Fibroblast of pulmonary artery (primary cell): ENCODE results near the gene JAKMIP1.
"Not testable (repeated sequence)": the region's sequence is repeated elsewhere in the genome, so short reads cannot be mapped to it uniquely, and the experiment has no call there.

ENCODE experiments used
- DNase-seq: peaks from one replicate; pipeline ENCODE4 v3.0.0-alpha.2; 2010; ENCODE audit warnings: low read depth
- H3K4me3 ChIP-seq: replicated peaks from 2 replicates; pipeline ENCODE4 v1.5.1; 2011; ENCODE audit warnings: low read depth, mild to moderate bottlenecking, control low read depth, low read length, moderate library complexity
- TF ChIP-seq, protein P1 (sequence below): IDR thresholded peaks from 2 replicates; pipeline ENCODE4 v1.5.1; 2011; ENCODE audit warnings: mild to moderate bottlenecking, control low read depth, low read length, inconsistent platforms; ENCODE audit errors: missing control alignments

JAKMIP1 gene

DNA sequence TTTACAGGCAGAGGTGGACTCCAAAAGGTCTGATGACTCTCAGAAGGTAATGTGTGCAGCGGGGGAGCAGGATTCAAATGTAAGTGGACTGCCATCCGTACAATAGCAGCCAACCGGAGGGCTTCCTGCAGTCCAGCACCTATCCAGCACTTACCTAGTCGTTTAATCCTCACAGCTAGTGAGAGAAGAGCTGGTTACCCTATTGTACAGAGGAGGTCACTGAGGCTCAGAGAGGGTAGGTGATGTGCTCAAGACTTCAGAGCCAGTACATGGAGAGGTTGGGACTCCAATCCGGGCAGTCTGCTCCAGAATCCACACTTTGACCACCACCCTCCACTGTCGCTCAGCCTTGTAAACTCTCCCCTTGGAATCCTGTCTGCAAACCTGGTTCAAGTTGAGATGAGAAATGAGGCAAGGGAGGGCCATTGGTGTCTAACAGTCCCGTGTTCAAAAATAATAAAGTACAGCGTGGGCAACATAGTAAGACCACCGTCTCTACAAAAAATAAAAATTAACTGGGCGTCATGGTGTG, 22.5 kb upstream of the JAKMIP1 start:
- DNase-seq: no peak

DNA sequence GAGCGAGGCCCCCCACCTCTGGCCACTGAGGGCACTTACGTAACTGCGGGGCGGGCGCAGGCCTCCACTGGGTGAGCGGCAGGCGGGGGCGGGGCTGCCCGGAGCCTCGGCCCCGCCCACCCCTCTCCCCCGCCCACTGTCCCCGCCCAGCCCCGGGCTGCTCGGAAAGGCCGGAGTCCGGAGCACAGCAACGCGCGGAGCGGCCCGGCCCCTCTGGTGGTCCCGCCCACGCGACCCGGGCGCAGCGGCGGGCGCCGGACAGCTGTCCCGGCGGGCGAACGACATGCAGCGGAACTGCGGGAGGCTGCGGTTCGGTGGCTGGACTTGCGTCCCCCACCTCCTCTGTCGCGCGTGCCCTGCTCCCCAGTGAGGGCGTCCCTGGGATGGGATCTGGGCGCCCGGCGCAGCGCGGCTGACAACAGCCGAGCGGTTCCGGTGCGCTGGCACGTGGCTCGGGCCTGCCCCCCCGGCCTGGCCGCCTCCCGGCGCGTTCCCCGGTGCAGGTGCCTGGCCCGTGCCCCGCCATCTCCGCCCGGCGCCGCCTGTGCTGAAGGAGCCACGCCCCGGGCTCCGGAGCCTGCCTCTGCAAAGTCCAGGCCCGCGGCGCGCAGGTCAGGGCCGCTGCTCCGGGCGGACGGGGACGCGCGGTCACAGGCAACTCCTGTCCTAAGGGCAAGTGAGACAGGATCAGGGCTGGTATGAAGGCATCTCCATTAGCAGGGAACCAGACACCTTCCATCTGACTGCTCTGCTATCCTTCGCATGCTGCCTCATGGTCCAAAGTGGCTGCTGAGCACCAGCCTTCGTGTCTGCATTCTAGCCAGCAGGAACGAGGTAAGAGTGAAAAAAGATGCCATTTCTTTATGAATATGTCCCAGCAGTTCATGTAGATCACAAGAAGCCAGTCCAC, 21.8 kb upstream of the JAKMIP1 start:
- H3K4me3 ChIP-seq: no peak overlapping the region
- TF ChIP-seq, protein P1, sequence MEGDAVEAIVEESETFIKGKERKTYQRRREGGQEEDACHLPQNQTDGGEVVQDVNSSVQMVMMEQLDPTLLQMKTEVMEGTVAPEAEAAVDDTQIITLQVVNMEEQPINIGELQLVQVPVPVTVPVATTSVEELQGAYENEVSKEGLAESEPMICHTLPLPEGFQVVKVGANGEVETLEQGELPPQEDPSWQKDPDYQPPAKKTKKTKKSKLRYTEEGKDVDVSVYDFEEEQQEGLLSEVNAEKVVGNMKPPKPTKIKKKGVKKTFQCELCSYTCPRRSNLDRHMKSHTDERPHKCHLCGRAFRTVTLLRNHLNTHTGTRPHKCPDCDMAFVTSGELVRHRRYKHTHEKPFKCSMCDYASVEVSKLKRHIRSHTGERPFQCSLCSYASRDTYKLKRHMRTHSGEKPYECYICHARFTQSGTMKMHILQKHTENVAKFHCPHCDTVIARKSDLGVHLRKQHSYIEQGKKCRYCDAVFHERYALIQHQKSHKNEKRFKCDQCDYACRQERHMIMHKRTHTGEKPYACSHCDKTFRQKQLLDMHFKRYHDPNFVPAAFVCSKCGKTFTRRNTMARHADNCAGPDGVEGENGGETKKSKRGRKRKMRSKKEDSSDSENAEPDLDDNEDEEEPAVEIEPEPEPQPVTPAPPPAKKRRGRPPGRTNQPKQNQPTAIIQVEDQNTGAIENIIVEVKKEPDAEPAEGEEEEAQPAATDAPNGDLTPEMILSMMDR: no peak
- DNase-seq: peak; percentile 6

More for the DNA sequence above, 22.5 kb upstream of the JAKMIP1 start:
- no peak overlapping the region for H3K4me3 ChIP-seq
- TF ChIP-seq, protein P1: no peak

GRCh38 chr4:6221301-6221850, 21.0 kb upstream of the JAKMIP1 start:
- TF ChIP-seq, protein P1: no peak
- H3K4me3 ChIP-seq: no peak overlapping the region
- DNase-seq: no peak

DNA sequence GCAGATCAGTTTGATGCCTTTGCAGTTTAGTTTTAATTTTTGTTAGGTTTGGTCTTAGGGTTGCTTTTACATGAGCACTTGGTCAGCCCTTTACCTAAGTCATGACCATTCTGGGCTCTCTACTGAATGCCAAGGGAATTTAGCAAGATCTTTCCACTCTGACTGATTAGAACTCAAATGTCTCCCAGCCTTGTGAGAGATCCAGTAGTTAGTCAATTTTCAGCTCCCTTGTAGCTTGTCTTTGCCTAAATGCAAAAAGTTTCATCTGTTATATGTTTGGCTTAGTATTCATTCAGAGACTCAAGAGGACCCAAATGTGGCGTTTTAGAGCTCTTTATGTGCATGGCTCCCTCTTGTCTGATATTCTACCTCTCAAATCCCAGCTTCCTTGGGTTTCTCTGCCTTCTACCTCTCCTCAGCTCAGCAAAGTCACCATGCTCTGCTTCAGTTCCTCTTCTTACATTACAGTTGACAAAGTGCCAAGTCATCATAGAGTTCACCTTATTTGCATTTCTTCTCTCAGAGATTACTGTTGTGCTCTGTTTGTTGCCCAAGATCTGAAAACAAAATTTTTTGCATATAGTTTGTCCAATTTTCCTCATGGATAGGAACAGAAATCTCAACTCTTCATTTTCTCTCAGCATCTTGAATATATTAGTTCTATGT, 17.5 kb upstream of the JAKMIP1 start:
- TF ChIP-seq, protein P1: no peak
- no peak overlapping the region for H3K4me3 ChIP-seq
- no peak for DNase-seq

DNA sequence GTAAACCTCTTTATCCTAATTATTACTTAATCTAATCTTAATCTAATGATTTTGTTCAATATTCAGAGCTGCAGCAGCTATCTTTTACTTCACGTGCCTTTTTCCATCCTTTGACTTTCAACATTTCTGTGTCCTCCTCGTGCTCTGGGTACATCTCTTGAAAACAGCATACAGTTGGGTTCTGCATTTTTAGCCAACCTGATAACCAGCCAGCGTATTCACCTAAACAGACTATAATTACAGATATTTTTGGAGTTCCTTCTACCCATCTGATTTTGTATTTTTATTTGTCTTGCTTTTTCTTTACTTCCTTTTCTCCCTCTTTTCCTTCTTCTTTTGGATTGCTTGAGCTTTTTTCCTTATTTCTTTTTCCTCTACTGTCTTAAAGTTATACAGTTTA, 16.2 kb upstream of the JAKMIP1 start:
- TF ChIP-seq, protein P1: no peak
- H3K4me3 ChIP-seq: no peak overlapping the region
- DNase-seq: no peak

DNA sequence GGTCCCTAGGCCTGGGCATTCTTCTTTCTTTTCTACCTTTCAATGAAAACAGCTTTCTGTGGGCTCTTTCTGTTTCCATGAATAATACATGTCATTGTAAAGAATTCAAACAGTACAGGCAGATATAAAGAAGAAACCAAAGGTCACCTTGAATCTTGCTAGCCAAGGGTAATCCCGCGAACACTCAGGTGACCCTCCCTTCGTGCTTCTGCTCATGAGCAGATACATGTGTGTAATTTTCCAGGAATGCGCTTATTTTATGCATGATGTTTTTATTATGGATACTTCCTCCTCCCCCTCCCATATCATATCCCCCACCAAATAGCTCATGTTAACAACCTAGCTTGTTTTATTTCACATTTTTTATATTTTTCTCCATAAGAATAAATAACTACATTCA, 9.6 kb upstream of the JAKMIP1 start:
- TF ChIP-seq, protein P1: no peak
- no peak overlapping the region for H3K4me3 ChIP-seq
- no peak for DNase-seq

DNA sequence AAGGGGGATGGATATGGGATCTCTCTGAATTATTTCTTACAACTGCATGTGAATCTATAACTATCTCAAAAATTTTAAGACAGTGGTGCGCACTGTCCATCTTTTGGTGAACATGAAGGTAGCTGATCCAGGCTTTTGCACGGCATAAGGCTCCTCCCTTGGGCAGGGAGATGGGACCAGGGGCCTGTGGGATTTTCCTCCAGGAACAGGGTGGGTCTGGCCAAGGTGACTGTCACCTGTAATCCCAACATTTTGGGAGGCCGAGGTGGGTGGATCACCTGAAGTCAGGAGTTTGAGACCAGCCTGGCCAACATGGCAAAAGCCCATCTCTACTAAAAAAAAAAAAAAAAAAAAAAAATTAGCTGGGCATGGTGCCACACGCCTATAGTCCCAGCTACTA, 8.9 kb upstream of the JAKMIP1 start:
- not testable (repeated sequence) for DNase-seq, H3K4me3 ChIP-seq
